ENCODE data around the gene CCT3. TPM values are rescaled to one million over a fixed set of nuclear protein-coding genes. Genes with fewer than 3 reads are reported as not detected.
"Not testable (repeated sequence)": the region's sequence is repeated elsewhere in the genome, so short reads cannot be mapped to it uniquely, and the experiment has no call there.

CCT3 gene
- total RNA-seq, 1 donor from 2014 or later = 360 TPM

DNA sequence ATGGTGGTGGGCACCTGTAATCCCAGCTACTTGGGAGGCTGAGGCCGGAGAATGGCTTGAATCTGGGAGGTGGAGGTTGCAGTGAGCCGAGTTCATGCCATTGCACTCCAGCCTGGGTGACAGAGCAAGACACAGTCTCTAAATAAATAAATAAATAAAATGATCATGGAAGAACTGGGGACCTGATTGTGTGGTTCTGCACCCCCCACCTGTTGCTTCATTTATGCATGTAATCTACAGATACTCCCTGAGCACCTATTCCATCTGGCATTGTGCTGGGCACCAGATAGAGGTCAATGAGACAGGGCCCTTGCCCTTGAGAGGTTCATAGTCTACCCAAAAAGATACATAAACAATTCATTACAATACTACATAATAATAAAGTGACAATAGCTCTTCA is 19.9 kb upstream of the CCT3 start:
- peaks cover 25% of the 10 kb centered on the region for H3K27me3 Mint-ChIP-seq (ENCODE audit: low read depth, unreplicated experiment)

DNA sequence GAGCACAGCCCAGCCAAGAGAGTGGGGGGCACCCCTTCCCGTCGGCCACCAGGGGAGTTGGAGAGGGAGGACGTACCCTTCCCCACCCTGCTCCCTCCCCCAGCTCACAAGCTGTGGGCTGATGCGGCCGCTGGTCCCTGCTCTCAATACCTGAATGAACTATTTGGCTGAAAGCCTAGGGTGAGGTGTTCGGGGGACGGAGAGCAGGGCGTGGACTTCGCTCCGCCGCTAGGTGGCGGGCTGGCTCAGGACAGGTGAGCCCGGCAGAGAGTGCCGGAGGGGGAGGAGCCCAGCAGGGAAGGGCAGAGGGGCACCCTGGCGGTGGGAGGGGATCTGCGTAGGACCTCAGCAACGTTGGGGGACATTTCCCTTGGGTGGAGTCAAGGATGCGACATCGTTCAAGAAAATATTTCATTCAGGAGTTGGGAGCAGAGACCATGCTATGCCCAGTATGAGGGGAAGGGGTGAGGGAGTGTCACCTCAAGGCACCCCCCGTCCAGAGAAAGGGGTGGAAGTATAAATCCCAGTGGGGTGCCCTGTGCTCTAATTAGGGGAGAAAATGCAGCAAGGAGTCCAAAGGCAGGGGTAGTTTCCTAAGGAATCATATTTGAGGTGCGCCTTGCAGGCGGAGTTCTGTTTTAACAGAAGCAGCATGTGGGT is 18.9 kb upstream of the CCT3 start:
- no peak overlapping the region for H3K9ac ChIP-seq (ENCODE audit: low read length)
- H3K27me3 ChIP-seq (ENCODE audit: insufficient read depth, low read length) = peaks cover 28% of the 10 kb centered on the region
- no peaks in the 10 kb centered on the region for H3K9me3 ChIP-seq (ENCODE audit: insufficient read depth, low read depth, low read length)
- no peak overlapping the region for H3K4me2 ChIP-seq (ENCODE audit: low read length)
- H3K4me3 ChIP-seq (ENCODE audit: insufficient read depth, low read depth, low read length) = no peak overlapping the region
- H3K4me1 ChIP-seq (ENCODE audit: insufficient read depth, low read length) = no peaks in the 10 kb centered on the region
- no peak overlapping the region for H2AFZ ChIP-seq (ENCODE audit: low read depth, low read length)
- FAIRE-seq (no peak), DNase-seq (ENCODE audit: low read depth) (no peak)
- TF ChIP-seq, protein P1, sequence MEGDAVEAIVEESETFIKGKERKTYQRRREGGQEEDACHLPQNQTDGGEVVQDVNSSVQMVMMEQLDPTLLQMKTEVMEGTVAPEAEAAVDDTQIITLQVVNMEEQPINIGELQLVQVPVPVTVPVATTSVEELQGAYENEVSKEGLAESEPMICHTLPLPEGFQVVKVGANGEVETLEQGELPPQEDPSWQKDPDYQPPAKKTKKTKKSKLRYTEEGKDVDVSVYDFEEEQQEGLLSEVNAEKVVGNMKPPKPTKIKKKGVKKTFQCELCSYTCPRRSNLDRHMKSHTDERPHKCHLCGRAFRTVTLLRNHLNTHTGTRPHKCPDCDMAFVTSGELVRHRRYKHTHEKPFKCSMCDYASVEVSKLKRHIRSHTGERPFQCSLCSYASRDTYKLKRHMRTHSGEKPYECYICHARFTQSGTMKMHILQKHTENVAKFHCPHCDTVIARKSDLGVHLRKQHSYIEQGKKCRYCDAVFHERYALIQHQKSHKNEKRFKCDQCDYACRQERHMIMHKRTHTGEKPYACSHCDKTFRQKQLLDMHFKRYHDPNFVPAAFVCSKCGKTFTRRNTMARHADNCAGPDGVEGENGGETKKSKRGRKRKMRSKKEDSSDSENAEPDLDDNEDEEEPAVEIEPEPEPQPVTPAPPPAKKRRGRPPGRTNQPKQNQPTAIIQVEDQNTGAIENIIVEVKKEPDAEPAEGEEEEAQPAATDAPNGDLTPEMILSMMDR (IDR thresholded peaks at IDR 0.05; ENCODE audit: insufficient read depth, low read depth, low read length) = peak; percentile 38
- peak; percentile 42 for TF ChIP-seq EZH2 (IDR thresholded peaks at IDR 0.05; ENCODE audit: insufficient read depth, low read length)
- no peaks in the 10 kb centered on the region for H3K79me2 ChIP-seq (ENCODE audit: insufficient read depth, low read length)
- H3K36me3 ChIP-seq (ENCODE audit: insufficient read depth, low read length) = no peaks in the 10 kb centered on the region
- Mint-ChIP-seq H3K36me3 (ENCODE audit: low read depth, unreplicated experiment) (no peaks in the 10 kb centered on the region), H3K4me3 (ENCODE audit: unreplicated experiment) (no peak overlapping the region), H3K9me3 (ENCODE audit: unreplicated experiment) (no peaks in the 10 kb centered on the region), H3K27me3 (ENCODE audit: low read depth, unreplicated experiment) (peaks cover 25% of the 10 kb centered on the region), H3K27ac (ENCODE audit: unreplicated experiment) (no peak overlapping the region), H3K4me1 (ENCODE audit: low read depth, unreplicated experiment) (peaks cover 4% of the 10 kb centered on the region)
- H4K20me1 ChIP-seq (ENCODE audit: insufficient read depth, low read length) = no peaks in the 10 kb centered on the region
- H3K27ac ChIP-seq (ENCODE audit: low read depth, low read length) = no peak overlapping the region

More for the DNA sequence above, 19.9 kb upstream of the CCT3 start:
- H3K36me3 ChIP-seq (ENCODE audit: insufficient read depth, low read length) = no peaks in the 10 kb centered on the region
- no peak overlapping the region for H3K4me3 Mint-ChIP-seq (ENCODE audit: unreplicated experiment)
- no peaks in the 10 kb centered on the region for H3K9me3 ChIP-seq (ENCODE audit: insufficient read depth, low read depth, low read length)
- DNase-seq (ENCODE audit: low read depth) (no peak), FAIRE-seq (no peak)
- H3K4me1 Mint-ChIP-seq (ENCODE audit: low read depth, unreplicated experiment) = peaks cover 4% of the 10 kb centered on the region
- no peaks in the 10 kb centered on the region for H4K20me1 ChIP-seq (ENCODE audit: insufficient read depth, low read length)
- H3K9me3 Mint-ChIP-seq (ENCODE audit: unreplicated experiment) = no peaks in the 10 kb centered on the region
- no peaks in the 10 kb centered on the region for H3K4me1 ChIP-seq (ENCODE audit: insufficient read depth, low read length)
- H3K27ac ChIP-seq (ENCODE audit: low read depth, low read length) = no peak overlapping the region
- H3K4me3 ChIP-seq (ENCODE audit: insufficient read depth, low read depth, low read length) = no peak overlapping the region
- no peak for TF ChIP-seq EZH2 (IDR thresholded peaks at IDR 0.05; ENCODE audit: insufficient read depth, low read length)
- TF ChIP-seq, protein P1 (IDR thresholded peaks at IDR 0.05; ENCODE audit: insufficient read depth, low read depth, low read length) = no peak
- no peaks in the 10 kb centered on the region for H3K79me2 ChIP-seq (ENCODE audit: insufficient read depth, low read length)
- H3K27ac Mint-ChIP-seq (ENCODE audit: unreplicated experiment) = no peak overlapping the region
- H3K36me3 Mint-ChIP-seq (ENCODE audit: low read depth, unreplicated experiment) = no peaks in the 10 kb centered on the region
- no peak overlapping the region for H3K4me2 ChIP-seq (ENCODE audit: low read length)
- H3K9ac ChIP-seq (ENCODE audit: low read length) = no peak overlapping the region
- H3K27me3 ChIP-seq (ENCODE audit: insufficient read depth, low read length) = peaks cover 26% of the 10 kb centered on the region
- no peak overlapping the region for H2AFZ ChIP-seq (ENCODE audit: low read depth, low read length)

DNA sequence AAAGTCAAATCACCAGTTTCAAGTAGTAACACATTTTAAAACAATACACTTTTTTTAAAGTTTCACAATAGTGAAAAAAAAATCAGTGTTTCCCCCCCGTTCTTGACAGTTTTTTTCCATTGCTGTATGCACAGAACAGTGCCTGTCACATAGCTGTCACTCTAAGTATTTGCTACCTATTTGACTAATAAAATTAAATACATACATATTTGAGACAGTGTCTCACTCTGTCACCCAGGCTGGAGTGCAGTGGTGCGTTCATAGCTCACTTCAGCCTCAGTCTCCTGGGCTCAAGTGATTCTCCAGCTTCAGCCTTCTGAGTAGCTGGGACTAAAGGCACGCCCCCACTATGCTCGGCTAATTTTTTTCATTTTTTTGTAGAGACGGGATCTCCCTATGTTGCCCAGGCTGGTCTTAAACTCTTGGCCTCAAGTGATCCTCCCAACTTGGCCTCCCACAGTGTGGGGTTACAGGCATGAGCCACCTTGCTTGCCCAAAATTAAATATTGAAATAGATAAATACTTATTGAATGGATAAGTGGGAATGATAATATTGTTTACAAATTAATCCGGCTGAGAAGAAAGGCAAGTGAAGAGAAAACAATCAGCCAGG is 18.3 kb upstream of the CCT3 start:
- H3K4me2 ChIP-seq (ENCODE audit: low read length) = no peak overlapping the region
- peaks cover 4% of the 10 kb centered on the region for H3K4me1 Mint-ChIP-seq (ENCODE audit: low read depth, unreplicated experiment)

DNA sequence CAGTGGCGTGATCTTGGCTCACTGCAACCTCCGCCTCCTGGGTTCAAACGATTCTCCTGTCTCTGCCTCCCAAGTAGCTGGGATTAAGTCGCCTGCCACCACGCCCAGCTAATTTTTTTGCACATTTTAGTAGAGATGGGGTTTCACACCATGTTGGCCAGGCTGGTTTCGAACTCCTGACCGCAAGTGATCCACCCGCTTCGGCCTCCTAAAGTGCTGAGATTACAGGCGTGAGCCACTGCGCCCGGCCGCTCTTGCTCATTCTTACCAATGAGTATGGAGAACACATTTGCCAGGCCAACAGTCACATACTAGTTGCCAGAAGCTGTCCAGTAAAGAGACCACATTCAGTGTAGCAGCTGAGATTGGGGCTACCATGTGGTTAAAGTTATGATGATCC is 14.4 kb upstream of the CCT3 start:
- H3K4me2 ChIP-seq (ENCODE audit: low read length); H3K27ac ChIP-seq (ENCODE audit: low read depth, low read length); H3K4me1 ChIP-seq (ENCODE audit: insufficient read depth, low read length); H3K36me3 ChIP-seq (ENCODE audit: insufficient read depth, low read length); H2AFZ ChIP-seq (ENCODE audit: low read depth, low read length); H3K36me3 Mint-ChIP-seq (ENCODE audit: low read depth, unreplicated experiment); FAIRE-seq; H3K27ac Mint-ChIP-seq (ENCODE audit: unreplicated experiment); H3K9me3 ChIP-seq (ENCODE audit: insufficient read depth, low read depth, low read length); H4K20me1 ChIP-seq (ENCODE audit: insufficient read depth, low read length); H3K9ac ChIP-seq (ENCODE audit: low read length); DNase-seq (ENCODE audit: low read depth); H3K9me3 Mint-ChIP-seq (ENCODE audit: unreplicated experiment); H3K4me3 Mint-ChIP-seq (ENCODE audit: unreplicated experiment); H3K4me3 ChIP-seq (ENCODE audit: insufficient read depth, low read depth, low read length); H3K4me1 Mint-ChIP-seq (ENCODE audit: low read depth, unreplicated experiment); H3K79me2 ChIP-seq (ENCODE audit: insufficient read depth, low read length): not testable (repeated sequence)
- peaks cover 13% of the 10 kb centered on the region for H3K27me3 Mint-ChIP-seq (ENCODE audit: low read depth, unreplicated experiment)
- peaks cover 21% of the 10 kb centered on the region for H3K27me3 ChIP-seq (ENCODE audit: insufficient read depth, low read length)

More for the DNA sequence above, 18.3 kb upstream of the CCT3 start:
- Mint-ChIP-seq H3K9me3 (ENCODE audit: unreplicated experiment) (no peaks in the 10 kb centered on the region), H3K36me3 (ENCODE audit: low read depth, unreplicated experiment) (no peaks in the 10 kb centered on the region), H3K4me3 (ENCODE audit: unreplicated experiment) (no peak overlapping the region), H3K27ac (ENCODE audit: unreplicated experiment) (no peak overlapping the region), H3K27me3 (ENCODE audit: low read depth, unreplicated experiment) (peaks cover 25% of the 10 kb centered on the region)
- H2AFZ ChIP-seq (ENCODE audit: low read depth, low read length) = no peak overlapping the region
- no peak overlapping the region for H3K4me3 ChIP-seq (ENCODE audit: insufficient read depth, low read depth, low read length)
- H3K36me3 ChIP-seq (ENCODE audit: insufficient read depth, low read length) = no peaks in the 10 kb centered on the region
- DNase-seq (ENCODE audit: low read depth) (no peak), FAIRE-seq (no peak)
- no peaks in the 10 kb centered on the region for H3K4me1 ChIP-seq (ENCODE audit: insufficient read depth, low read length)
- TF ChIP-seq, protein P1 (IDR thresholded peaks at IDR 0.05; ENCODE audit: insufficient read depth, low read depth, low read length) = no peak
- TF ChIP-seq EZH2 (IDR thresholded peaks at IDR 0.05; ENCODE audit: insufficient read depth, low read length) = no peak
- H4K20me1 ChIP-seq (ENCODE audit: insufficient read depth, low read length) = no peaks in the 10 kb centered on the region
- no peak overlapping the region for H3K27ac ChIP-seq (ENCODE audit: low read depth, low read length)
- H3K9me3 ChIP-seq (ENCODE audit: insufficient read depth, low read depth, low read length) = no peaks in the 10 kb centered on the region
- no peaks in the 10 kb centered on the region for H3K79me2 ChIP-seq (ENCODE audit: insufficient read depth, low read length)
- no peak overlapping the region for H3K9ac ChIP-seq (ENCODE audit: low read length)
- peaks cover 28% of the 10 kb centered on the region for H3K27me3 ChIP-seq (ENCODE audit: insufficient read depth, low read length)

Data from astrocyte (in vitro differentiated cells and primary cell).